ENCODE results near the gene PTPN5.

DNA sequence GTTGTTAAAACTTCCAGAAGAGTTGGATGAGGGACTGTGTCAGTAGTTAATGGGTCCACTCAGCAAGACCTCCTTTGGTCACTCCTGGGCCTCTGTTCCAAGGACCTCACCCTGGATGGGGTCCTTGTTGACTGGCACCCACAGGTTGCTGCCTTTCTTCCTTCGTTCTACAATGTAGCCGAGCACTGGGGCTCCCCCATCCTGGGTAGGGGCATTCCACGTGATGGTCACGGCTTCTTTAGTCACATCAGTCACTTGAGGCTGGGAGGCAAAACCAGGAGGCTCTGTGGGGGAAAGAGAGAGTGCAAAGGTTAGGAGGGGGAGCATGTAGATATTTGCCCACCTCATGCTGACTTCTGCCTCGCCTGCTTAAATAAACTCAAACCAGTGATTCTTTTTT lies 81.1 kb downstream of the PTPN5 start:
- TF ChIP-seq EP300 (IDR thresholded peaks at IDR 0.05) (no peak), POLR2A (IDR thresholded peaks at IDR 0.05) (no peak)
- TF ChIP-seq, protein P1, sequence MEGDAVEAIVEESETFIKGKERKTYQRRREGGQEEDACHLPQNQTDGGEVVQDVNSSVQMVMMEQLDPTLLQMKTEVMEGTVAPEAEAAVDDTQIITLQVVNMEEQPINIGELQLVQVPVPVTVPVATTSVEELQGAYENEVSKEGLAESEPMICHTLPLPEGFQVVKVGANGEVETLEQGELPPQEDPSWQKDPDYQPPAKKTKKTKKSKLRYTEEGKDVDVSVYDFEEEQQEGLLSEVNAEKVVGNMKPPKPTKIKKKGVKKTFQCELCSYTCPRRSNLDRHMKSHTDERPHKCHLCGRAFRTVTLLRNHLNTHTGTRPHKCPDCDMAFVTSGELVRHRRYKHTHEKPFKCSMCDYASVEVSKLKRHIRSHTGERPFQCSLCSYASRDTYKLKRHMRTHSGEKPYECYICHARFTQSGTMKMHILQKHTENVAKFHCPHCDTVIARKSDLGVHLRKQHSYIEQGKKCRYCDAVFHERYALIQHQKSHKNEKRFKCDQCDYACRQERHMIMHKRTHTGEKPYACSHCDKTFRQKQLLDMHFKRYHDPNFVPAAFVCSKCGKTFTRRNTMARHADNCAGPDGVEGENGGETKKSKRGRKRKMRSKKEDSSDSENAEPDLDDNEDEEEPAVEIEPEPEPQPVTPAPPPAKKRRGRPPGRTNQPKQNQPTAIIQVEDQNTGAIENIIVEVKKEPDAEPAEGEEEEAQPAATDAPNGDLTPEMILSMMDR (IDR thresholded peaks at IDR 0.05) = no peak
